Ishikawa (cell line): ENCODE measurements around the gene PKNOX2.

Source experiments
- CEBPB ChIP-seq: IDR thresholded peaks from 2 replicates; pipeline ENCODE4 v1.6.1; 2012
- CREB1 ChIP-seq: IDR thresholded peaks from 2 replicates; pipeline ENCODE4 v1.6.1; 2012; ENCODE audit warnings: low read depth
- EGR1 ChIP-seq: IDR thresholded peaks from 2 replicates; pipeline ENCODE4 v1.6.1; 2012
- EP300 ChIP-seq: IDR thresholded peaks from 2 replicates; pipeline ENCODE4 v1.6.1; 2012; ENCODE audit warnings: borderline replicate concordance
- NFIC ChIP-seq: IDR thresholded peaks from 2 replicates; pipeline ENCODE4 v1.6.1; 2012
- RAD21 ChIP-seq: IDR thresholded peaks from 2 replicates; pipeline ENCODE4 v1.6.1; 2012; ENCODE audit warnings: low read depth
- TAF1 ChIP-seq: IDR thresholded peaks from 2 replicates; pipeline ENCODE4 v1.6.1; 2012; ENCODE audit warnings: low read depth, mild to moderate bottlenecking
- TCF12 ChIP-seq: IDR thresholded peaks from 2 replicates; pipeline ENCODE4 v1.6.1; 2012; ENCODE audit warnings: low read depth
- TEAD4 ChIP-seq: IDR thresholded peaks from 2 replicates; pipeline ENCODE4 v1.6.1; 2012
- YY1 ChIP-seq: IDR thresholded peaks from 2 replicates; pipeline ENCODE4 v1.6.1; 2012; ENCODE audit warnings: low read depth
- TF ChIP-seq, protein P1 (sequence below): IDR thresholded peaks from 2 replicates; pipeline ENCODE4 v1.6.1; 2012; ENCODE audit warnings: low read depth, mild to moderate bottlenecking

DNA sequence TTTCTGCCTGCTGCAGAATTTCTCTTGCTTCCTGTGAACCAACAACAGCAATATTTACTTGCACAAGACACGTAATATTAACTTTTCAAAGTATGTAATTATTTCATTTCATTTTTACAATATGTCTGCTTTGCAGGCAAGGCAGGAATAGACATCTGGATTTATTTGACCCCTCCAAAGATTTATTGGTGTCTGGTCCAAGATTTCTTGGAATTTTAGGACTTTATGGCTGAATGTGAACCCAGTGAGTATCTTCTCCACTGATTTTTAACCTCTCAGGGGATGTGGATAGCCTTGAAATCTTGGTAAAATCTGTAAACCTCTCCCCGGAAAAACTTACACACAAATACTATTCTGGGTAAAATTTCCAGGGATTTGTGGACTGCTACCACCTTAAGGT, 61.5 kb downstream of the PKNOX2 start:
- TF ChIP-seq CEBPB (no peak), TAF1 (no peak), RAD21 (no peak), CREB1 (no peak), TEAD4 (no peak), TCF12 (no peak), NFIC (no peak), YY1 (no peak), EGR1 (no peak), EP300 (no peak)
- TF ChIP-seq, protein P1, sequence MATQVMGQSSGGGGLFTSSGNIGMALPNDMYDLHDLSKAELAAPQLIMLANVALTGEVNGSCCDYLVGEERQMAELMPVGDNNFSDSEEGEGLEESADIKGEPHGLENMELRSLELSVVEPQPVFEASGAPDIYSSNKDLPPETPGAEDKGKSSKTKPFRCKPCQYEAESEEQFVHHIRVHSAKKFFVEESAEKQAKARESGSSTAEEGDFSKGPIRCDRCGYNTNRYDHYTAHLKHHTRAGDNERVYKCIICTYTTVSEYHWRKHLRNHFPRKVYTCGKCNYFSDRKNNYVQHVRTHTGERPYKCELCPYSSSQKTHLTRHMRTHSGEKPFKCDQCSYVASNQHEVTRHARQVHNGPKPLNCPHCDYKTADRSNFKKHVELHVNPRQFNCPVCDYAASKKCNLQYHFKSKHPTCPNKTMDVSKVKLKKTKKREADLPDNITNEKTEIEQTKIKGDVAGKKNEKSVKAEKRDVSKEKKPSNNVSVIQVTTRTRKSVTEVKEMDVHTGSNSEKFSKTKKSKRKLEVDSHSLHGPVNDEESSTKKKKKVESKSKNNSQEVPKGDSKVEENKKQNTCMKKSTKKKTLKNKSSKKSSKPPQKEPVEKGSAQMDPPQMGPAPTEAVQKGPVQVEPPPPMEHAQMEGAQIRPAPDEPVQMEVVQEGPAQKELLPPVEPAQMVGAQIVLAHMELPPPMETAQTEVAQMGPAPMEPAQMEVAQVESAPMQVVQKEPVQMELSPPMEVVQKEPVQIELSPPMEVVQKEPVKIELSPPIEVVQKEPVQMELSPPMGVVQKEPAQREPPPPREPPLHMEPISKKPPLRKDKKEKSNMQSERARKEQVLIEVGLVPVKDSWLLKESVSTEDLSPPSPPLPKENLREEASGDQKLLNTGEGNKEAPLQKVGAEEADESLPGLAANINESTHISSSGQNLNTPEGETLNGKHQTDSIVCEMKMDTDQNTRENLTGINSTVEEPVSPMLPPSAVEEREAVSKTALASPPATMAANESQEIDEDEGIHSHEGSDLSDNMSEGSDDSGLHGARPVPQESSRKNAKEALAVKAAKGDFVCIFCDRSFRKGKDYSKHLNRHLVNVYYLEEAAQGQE = no peak
